PFSK-1 (cell line): ENCODE measurements around the gene OR6C65.

Experiments
- POLR2AphosphoS5 ChIP-seq: IDR thresholded peaks from 2 replicates; pipeline ENCODE4 v1.6.1; 2012; ENCODE audit warnings: low read depth, mild to moderate bottlenecking, control low read depth, low read length, moderate library complexity
- REST ChIP-seq, 2 experiments: IDR thresholded peaks; 2 replicates each; pipeline versions ENCODE4 v1.6.1 to v1.8.0; 2011 to 2012; ENCODE audit warnings: low read depth in 2 of 2, low read length in 2 of 2, control low read depth in 1 of 2, inconsistent platforms in 1 of 2, mild to moderate bottlenecking in 1 of 2, moderate library complexity in 1 of 2; ENCODE audit not compliant: insufficient read depth in 1 of 2

- no peak for TF ChIP-seq REST (IDR thresholded peaks at IDR 0.05; ENCODE audit: insufficient read depth in 1 of 2, low read depth in 2 of 2, low read length in 2 of 2)
- TF ChIP-seq POLR2AphosphoS5 = no peak
Measured at GRCh38 chr12:55396326-55396725, 4.0 kb upstream of the OR6C65 start.
